Measurements from ENCODE around the gene LOXL1. TPM values are rescaled to one million over a fixed set of nuclear protein-coding genes. Genes with fewer than 3 reads are reported as not detected.
A peak's percentile ranks its signal among the peaks of the same experiment; 100 is the strongest.

Gene LOXL1
- total RNA-seq, 4 donors from 2014 or later: 6.2 to 12.9 (median 8.6) TPM

DNA sequence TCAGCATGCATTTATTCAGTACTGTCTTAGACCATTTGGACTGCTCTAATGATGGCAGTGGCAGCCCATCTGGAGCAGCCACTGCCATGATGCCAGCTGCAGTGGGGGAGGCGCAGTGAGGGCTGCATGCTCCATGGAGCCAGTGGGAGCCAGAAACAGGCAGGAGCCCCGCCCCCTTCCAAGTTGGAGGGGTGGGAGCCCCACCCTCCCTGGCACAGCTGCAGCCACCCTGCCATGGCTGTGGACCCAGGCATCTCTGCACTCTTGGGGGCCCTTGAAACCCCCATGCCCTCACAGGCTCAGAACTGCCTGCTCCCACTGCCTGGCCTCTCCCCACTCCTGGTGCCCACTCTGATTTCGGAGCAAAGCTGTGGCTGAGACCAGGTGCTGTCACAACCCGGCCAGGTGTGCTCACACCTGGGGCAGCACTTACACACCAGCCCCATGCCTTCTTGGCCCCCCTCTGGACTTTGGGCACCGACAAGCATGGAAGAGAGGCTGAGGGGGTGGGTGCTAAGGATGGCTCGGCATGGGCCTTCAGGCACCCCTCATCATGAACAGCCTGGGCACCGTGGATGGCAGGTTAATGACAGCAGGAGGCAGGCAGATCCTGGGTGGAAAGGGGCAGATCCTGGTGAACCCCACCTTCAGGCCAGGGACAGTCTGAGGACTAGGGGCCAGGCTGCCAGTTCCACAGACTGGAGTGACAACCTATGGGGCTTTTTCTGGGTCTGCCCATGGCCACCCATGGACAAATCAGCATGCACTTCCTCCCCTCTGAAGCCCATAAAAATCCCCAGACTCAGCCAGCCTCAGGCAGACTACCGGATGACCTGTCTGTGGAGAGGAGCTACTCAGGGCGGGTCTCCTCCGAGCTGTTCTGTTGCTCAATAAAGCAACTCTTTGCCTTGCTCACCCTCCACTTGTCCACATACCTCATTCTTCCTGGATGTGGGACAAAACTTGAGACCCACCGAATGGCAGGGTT lies 34.6 kb upstream of the LOXL1 start:
- TF ChIP-seq, protein P1, sequence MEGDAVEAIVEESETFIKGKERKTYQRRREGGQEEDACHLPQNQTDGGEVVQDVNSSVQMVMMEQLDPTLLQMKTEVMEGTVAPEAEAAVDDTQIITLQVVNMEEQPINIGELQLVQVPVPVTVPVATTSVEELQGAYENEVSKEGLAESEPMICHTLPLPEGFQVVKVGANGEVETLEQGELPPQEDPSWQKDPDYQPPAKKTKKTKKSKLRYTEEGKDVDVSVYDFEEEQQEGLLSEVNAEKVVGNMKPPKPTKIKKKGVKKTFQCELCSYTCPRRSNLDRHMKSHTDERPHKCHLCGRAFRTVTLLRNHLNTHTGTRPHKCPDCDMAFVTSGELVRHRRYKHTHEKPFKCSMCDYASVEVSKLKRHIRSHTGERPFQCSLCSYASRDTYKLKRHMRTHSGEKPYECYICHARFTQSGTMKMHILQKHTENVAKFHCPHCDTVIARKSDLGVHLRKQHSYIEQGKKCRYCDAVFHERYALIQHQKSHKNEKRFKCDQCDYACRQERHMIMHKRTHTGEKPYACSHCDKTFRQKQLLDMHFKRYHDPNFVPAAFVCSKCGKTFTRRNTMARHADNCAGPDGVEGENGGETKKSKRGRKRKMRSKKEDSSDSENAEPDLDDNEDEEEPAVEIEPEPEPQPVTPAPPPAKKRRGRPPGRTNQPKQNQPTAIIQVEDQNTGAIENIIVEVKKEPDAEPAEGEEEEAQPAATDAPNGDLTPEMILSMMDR (IDR thresholded peaks at IDR 0.05): no peak
- DNase-seq (ENCODE audit: low spot score) (no peak), ATAC-seq (ENCODE audit: low FRiP score) (no peak)

DNA sequence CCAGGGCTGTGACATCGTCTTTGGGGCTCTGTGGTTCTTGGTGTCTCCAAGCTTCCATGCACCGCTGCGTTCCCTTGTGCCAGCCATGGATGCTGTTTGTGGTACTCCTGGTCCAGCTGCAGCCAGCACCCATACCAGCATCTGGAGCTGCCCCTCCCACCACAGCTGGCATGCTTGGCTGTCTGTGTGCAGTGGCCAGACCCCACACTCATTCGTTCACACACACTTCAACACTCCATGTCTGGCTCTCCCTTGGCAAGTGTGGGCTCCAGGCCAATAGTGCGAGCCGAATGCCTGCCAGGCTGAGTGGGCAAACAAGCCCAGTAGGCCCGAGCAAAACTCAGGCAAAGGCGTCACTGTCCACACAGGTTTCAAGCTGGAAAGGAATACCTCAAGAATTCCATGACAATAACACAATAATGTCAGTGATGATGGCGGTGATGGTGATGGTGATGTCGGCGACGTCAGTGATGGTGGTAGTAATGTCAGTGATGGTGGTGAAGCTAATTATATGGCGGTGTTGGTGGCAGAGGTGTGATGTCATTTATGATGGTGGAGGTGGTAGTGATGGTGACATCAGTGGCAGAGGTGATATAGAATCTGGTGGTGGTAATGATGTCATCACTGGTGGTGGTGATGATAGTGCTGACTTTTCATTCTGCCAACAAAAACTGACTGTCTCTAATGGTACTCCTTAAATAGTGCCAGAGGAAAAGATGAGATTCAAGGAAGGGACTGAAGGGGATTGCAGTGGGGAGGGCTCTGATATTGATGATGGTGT lies 33.6 kb upstream of the LOXL1 start:
- DNase-seq (ENCODE audit: low spot score) (no peak), ATAC-seq (ENCODE audit: low FRiP score) (no peak)
- TF ChIP-seq, protein P1 (IDR thresholded peaks at IDR 0.05): no peak

- no peak for DNase-seq (ENCODE audit: low spot score)
- TF ChIP-seq, protein P1 (IDR thresholded peaks at IDR 0.05): no peak
- no peak for ATAC-seq (ENCODE audit: low FRiP score)
Observed at GRCh38 chr15:73894133-73894814, 32.0 kb upstream of the LOXL1 start.

GRCh38 chr15:73897441-73898261 lies 28.6 kb upstream of the LOXL1 start:
- DNase-seq (ENCODE audit: low spot score) (no peak), ATAC-seq (ENCODE audit: low FRiP score) (peak; percentile 29)
- TF ChIP-seq, protein P1 (IDR thresholded peaks at IDR 0.05): no peak

GRCh38 chr15:73899197-73900094 lies 26.8 kb upstream of the LOXL1 start:
- TF ChIP-seq, protein P1 (IDR thresholded peaks at IDR 0.05): no peak
- no peak for DNase-seq (ENCODE audit: low spot score)
- ATAC-seq (ENCODE audit: low FRiP score): no peak

Measured in omental fat pad (tissue), 4 donors.